Forelimb muscle (tissue), 1 donor: ENCODE measurements around the gene FER. TPM values are rescaled to one million over a fixed set of nuclear protein-coding genes. Genes with fewer than 3 reads are reported as not detected.
"Not testable (repeated sequence)": the region's sequence is repeated elsewhere in the genome, so short reads cannot be mapped to it uniquely, and the experiment has no call there.

Source experiments
- DNase-seq: peaks from one replicate; pipeline ENCODE4 v3.0.0-alpha.2; 2013; ENCODE audit warnings: low read depth
- polyA plus RNA-seq: library from polyadenylated mRNA; unstranded; fragments of 120-200 nt; gene quantifications from one replicate; pipeline ENCODE4 v1.2.1, GENCODE V29; 2013; ENCODE audit not compliant: insufficient read length

The FER gene
- polyA plus RNA-seq, 1 donor = 8.9 TPM

DNA sequence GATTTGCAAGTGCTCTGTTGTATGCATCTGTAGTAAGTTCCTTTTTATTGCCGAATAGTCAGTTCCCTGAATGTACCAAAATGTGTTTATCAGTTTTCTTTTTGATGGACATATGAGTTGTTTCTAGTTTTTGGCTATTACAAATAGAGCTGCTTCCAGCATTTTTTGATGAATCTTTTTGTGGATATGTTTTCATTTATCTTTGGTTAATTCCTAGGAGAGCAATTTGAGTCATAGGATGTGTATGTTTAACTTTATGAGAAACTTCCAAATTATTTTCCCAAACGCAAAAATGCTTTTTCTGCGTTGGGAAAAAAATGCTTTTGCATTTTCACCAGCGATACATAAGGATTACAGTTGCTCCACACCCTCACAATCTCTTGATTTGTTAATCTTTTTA is 287.7 kb downstream of the FER start:
- no peak for DNase-seq

DNA sequence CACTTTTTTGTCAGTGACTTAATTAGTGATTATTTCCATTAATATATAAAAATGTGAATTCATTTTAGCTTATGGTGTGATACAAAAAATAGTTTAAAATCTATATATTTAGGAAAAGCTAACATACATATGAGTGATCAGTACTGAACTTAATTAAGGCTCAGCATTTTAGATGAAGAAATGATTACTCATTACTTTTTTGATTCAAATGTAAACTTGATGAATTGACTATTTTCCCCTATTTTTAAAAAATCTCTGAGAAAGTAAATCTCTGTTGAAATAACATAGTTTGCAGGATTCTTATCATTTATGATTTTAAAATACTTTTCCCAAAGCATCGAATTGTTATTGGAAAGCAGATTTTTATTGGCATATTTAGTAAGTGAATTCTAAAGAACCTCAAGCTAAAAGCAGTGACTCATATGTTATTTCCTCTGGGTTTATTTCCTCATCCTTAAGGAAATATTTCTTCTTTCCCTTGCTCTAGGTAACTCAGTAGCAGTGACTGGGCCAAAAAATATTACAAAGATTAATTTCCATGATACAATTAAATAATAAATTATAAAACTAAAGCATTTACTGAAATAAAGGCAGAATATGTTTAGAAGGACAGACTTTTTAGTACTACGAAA is 290.6 kb downstream of the FER start:
- no peak for DNase-seq

DNA sequence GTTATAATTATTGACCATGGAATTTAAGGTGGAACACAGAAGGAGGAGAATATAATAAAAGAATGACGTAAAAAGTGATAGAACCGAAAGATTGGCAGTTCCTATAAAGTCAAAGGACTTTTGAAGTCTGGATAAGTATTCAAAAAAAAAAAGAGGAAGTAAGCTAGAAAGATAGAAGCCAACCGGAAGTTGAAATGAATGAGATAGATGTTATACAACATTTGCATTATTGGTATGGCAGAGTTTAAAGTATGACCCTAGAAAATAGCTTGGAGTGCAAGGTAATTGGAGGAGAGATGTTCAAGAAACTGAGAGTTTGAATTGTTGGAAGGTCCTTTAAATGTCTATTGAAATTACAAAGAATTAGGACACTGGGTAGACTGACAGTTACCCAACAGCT is 293.6 kb downstream of the FER start:
- DNase-seq = no peak

DNA sequence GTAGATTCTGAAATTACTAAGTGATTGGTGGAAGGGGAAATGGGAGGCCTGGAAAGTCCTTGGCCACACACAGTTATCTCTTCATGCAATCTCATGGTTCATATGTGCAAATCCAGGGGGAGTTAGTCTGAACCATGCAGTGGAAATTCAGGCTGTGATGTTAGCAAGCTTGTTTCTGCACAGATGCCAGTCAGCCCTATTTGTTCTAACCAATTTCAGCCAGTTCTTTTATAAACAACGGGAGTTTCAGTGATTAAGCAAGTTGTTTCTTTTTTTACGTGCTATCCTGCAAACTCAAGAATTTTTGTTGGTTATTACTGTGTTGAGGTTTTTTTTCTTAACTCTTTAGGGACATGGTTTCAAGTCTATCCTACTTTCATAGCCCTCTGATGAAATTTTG is 298.0 kb downstream of the FER start:
- DNase-seq = no peak

DNA sequence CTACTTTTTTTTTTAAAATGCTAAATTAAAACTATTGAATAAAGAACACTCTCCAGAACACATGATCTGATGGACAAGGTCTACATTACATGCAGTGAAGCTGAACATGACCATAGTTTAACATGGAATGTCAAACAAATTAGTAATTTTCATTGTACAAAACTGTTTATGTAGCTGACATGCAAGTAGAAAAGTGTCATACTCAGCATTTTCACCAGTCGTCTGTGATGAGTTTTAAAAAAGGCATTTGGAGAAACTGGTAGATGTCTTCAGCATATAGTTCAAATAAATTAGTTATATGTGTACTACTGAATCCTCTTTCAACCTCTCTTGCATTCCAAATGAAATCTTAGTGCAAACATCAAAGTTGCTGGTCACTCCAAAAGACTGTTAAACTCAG is 301.9 kb downstream of the FER start:
- DNase-seq = no peak

DNA sequence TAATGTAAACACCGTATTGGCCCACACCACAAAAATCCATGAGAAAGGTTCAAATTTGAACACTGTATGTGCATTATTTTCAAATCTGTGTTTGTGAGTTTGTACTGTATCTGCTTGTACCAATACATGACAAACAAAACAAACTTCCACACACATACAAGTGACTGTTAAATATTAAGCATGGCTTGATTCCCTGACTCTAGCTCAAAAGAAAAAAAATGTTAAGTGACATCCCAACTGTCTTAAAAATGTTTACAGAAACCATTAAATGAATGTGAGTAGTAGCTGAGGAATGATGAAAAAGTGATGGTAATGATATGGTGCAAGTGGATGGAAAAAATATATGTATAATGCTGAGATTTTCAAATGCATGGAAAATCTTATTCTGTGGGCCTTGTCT is 302.6 kb downstream of the FER start:
- DNase-seq = not testable (repeated sequence)

DNA sequence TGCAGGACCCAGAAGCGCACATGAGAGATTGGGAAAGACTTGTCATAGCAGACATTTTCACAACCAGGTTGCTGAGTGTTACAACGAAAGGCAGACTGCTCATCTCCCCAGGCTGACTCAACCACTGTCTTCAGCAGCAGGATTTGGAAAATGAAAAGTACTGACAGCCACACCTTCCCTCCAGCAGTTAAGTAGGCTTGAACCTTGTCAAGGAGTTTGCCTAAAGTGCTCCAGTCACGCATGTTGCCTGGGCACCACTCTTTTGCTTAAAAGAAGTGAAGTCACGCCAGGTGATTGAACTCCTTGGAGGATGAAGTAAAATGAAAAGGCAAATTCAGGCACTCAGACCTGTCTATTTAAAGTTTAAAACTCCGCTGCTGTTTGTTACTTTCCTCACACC is 304.5 kb downstream of the FER start:
- not testable (repeated sequence) for DNase-seq

DNA sequence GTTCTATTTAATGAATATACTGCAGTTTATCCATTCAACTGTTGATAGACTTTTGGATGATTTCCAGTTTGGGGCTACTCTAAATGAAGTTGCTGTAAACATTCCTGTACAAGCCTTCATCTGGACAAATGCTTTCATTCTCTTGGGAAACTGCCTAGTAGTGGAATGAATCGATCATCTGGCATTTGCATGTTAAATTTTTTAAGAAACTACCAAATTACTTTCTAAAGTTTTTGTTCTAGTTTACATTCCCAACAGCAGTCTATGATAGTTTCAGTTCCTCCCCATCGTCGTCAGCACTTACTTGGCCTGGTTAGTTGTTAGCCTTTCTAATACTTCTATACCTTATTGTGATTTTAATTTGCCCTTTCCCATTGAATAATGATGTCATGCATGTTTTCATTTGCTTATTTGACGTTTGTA is 306.3 kb downstream of the FER start:
- no peak for DNase-seq

DNA sequence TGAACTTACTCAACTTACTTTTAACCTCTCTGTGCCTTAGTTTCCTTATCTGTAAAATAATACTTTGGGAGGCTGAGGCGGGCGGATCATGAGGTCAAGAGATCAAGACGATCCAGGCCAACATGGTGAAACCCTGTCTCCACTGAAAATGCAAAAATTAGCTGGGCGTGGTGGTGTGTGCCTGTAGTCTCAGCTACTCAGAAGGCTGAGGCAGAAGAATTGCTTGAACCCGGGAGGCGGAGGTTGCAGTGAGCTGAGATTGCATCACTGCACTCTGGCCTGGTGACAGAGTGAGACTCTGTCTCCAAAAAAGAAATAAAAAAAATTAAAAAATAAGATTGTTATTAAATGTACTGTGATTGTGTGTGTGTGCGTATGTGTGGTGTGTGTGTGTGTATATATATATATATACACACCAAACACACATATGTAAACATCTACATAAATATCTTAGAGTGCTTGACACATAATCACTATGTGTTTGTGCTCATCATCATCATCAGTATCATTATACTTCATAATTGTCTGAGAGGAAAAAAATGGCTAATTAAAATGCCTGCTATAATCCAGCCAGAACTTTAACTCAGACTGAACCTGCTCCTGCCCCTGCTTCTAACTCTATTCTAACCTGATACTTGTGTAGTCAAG is 312.8 kb downstream of the FER start:
- DNase-seq = no peak

DNA sequence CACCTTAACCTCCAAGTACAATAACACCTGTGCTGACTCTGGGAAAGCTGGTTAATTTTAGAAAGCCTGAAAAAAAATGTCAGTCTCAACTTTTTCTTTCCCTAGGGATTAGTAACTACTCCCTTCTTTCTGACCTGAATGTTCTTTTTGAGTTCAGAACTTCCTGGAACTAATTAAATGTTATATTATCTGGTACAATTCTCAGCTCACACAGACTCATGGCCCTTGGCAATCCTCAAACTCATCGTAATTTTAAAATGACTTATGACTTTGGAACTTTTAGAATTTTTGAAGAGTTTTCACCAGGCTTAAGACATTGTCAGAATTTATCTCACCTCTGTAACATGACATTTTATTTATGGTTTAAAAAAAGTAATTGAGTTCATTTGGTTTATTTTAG is 315.0 kb downstream of the FER start:
- DNase-seq = no peak

DNA sequence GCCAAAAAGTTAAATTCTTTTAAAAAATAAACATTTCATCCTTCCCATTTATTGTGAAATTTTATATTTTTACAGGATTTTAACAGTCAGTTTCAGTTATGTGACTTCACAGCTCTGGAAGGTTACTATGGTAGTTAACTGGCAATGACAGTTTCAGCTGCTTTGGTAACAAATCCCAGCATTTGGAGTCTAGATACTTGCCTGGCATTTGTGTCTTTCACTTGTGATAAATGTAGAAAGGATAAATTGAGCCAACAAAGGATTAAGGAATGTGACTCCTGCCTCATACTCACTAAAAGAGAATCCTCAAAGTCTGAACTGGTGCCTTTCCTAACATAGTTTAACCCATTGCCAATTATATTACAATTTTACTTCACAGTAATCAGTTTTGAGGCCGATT is 315.5 kb downstream of the FER start:
- DNase-seq = no peak

DNA sequence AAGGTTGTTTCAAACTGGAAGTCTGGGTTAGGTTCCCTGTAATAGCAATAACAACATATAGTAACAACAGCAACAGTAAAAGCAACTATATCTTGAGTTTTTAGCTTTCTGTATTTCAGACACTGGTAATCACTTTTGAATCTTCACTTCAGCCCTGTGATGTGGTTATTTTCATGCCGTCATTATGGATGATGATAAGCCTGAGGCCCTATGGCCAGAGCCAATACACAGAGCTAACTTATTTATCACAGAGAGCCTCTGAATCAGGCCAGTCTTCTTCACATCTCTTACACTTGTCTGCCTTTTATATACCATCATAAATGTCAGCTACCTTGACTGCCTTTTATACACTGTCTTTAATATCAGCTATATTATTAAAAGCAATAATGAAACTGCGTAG is 329.0 kb downstream of the FER start:
- DNase-seq = no peak

DNA sequence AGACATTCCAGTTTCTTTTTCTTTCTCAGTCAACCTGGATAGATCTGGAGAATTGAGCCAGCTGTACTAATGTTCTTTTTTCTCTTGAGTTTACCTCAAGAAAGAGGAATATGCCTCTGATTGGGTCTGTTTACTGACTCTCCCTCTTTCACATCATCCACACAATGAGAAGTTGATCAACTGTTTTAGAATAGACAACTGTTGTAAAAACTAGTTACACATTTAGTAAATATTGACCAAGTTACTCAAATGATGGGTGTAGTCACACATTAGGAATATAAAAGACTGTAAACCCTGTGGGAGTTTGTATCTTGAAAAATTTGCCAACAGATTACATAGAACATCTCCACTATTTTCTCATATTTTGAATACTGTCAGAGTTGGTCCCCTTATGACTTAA is 330.8 kb downstream of the FER start:
- DNase-seq = no peak

DNA sequence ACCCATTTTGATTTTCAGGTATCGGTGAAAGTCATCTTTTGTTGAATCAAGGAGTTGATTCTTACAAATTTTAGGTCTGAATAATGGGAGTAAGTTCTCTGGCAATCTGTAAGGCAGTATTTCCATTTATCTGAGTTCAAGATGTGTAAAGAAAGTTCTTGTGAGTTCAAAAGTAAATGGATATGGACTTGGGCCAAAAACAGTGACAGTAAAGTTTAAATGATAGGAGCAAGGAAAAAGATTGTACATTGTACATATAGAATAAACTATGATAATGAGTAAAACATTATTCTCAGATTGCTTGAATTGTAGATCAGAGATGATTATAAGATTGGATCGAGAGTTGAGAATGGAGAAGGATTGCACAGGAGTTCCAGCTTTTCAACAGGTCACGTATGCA is 332.8 kb downstream of the FER start:
- no peak for DNase-seq

DNA sequence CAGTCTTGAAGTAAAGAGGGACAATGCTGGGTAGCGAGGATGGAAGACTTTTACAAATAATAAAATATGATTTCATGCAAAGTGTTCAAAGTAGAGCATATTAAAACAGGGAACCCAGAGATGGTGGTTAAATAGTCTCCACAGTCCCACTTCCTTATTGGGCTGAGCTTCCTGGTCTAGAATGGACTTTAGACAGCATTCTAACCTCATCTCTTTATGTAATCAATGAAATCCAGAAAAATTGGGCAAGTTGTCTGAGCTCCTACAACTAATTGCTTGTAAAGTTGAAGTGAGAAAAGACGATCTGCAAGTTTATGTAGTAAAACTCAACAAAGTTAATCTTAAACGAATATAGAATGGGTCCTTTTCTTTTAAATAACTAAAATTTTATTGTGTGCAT is 333.2 kb downstream of the FER start:
- no peak for DNase-seq

DNA sequence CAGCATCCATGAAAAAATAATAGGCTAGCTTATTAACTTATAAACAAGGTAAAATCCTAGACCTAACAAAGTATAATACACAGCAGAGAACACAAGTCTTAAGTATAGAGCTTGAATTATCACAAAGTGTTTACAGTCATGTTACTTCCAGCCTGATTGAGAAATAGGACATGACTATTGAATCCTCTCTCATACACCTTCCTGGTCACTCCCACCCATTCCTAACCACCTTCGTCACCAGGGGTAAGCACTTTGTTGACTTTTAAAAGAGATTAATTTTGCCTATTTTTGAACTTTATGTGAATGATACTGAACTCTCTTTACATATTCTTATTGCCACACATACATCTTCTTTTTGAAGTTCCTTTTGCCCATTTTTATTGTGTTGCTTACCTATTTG is 336.2 kb downstream of the FER start:
- DNase-seq = no peak

DNA sequence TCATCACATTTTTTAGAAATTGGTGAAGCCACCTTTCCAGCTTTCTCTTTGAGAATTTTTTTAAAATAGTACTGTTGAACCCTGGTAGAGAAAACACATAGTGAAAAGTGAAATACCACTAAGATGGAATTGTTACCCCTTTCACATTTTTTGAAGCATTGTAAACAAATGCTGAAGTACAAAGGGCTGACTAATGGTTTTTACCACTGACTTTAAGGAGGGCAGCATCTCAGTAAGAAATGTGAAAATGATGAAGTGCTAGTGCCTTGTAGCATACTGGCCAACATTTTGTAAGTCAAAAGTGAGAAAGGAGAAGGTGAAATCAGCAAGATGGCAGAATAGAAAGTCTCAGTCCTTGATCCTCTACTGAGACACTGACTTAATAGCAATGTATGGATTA is 341.5 kb downstream of the FER start:
- DNase-seq = no peak

DNA sequence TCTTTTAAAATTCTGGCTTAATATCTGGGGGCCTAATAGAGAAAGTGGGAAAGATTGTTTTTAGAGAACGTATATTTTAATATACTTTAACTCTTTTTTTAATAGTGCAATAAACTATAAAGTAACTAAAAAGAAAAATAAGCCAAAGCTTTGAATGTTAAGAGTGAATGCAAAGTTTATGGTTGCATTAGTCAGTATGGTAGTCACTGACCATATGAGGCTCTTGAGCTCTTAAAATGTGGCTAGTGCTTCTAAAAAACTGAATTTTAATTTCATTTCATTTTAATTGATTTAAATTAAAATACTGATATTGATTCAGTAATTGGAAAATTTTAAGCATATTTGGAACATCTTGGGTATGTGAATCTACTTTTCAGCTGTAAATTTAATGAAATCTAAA is 351.4 kb downstream of the FER start:
- DNase-seq = no peak

DNA sequence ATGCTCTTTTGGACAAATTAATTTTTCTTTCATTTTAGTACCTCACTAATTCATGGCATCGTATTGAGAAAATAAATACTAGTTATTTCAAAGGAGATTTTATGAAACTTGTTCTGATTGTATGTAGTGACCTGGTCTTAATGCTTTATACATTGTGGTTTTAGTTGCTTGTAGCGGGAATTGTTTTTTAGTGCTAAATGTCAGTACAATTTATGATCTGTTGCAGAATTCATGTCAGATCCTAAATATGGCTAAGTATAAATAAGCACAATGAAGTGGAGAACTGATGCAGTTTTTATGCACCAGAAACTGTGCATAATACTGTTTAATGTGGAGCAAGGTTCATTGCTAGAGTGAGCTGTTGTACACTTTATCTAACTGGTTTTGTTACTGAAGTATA is 353.3 kb downstream of the FER start:
- no peak for DNase-seq

DNA sequence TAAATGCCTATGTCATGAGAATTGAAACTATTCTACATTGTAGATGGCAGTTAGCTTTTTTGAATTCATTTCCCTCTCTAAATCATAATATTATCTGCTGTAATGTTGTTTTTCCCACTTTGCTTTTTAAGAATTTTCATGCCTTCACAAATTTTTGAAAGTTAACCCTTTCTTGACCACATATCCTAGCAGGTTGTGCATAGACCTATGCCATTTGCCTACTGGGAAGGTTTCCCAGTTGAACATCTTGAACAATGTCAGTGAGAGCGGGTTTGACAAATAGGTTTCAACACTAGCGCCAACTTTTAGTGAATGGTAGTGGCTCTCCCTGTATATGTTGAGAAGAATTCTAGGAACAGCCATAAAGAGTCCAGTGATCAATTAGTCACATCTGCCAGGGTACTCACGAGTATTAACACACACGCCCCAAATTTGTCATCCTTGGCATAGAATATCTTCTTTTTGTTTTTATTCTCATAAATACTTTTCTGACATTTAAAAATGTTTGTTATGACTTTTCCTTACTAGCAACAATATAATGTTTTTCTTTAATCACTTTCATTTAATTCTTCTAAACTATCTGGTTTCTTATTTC is 354.5 kb downstream of the FER start:
- no peak for DNase-seq

DNA sequence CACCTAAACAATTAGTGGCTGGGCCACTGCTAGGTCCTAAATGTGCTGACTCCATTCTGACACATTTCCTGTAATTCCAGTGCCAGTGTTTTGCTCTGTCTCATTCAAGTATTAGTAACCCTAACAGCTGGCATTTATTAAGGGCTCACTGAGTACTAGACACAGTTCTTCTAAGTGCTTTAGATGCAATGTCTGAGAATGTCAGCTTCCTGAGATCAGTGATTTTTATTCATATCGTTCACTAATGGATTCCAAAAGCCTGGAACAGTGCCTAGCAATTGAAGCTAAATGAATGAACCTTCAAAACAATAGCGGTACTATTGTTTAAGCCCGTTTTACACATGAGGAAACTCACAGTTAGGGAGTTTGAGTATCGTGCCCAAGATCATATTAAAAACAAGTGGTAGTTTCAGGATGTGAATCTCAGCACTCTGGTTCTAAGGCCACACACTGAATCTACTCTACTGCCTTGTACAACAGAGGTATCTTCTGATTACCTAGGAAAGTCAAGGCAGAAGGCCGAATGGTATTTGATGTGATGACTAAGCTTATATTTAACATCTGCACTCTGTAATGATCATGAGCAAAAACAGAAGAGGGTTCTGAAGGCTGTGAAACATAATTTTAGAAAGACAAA is 358.1 kb downstream of the FER start:
- peak; percentile 14 for DNase-seq

DNA sequence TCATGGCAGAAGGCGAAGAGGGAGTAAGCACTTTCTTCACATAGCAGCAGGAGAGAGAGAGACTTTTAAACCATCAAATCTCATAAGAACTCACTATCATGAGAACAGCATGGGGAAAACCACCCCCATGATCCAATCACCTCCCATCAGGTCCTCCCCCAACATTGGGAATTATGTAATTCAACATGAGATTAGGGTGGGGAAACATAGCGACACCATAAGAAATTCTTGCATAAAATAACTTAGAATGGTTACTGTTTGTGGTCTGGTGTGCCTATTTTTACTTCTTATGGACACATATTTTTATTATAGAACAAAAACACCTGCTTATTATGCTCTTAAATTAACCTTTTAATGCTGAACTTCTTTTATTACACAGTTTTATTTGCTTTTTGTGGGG is 364.0 kb downstream of the FER start:
- no peak for DNase-seq

DNA sequence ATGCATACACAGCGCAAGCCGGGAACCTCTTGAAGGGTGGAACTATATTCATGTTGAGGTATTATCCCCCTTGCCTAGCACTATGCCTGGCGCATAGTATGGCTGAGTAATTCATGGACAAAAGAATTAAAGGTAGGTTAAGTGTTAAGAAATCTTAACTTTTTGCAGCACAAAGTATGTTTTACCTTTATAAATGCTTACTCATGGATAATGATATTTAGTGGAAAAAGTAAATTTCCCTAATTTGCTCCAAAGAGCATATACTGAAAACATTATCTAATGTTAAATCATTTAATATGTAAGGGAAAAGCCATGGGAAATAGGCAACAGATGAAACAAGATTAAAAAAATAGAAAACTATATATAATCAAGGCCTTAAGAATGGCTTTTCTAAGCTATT is 365.9 kb downstream of the FER start:
- DNase-seq = no peak
